HepG2 (cell line): Measurements from ENCODE around the gene DYNC2LI1.

Source experiments
- GABPA ChIP-seq, 2 experiments: IDR thresholded peaks; 2 replicates each; pipeline ENCODE4 v1.6.1; 2011 to 2016; ENCODE audit warnings: low read depth in 2 of 2, low read length in 1 of 2, missing biosample characterization in 1 of 2, missing genetic modification characterization in 1 of 2
- GMEB1 ChIP-seq: sonication (generic); formaldehyde crosslinking; IDR thresholded peaks from 2 replicates; pipeline ENCODE4 v1.5.1; 2020; ENCODE audit warnings: missing genetic modification reagents, mild to moderate bottlenecking, borderline replicate concordance
- HHEX ChIP-seq: IDR thresholded peaks from 2 replicates; pipeline ENCODE4 v1.6.1; 2016; ENCODE audit warnings: control low read depth
- LBX2 ChIP-seq: sonication (generic); formaldehyde crosslinking; IDR thresholded peaks from 2 replicates; pipeline ENCODE4 v1.5.0; 2020; ENCODE audit warnings: missing genetic modification reagents, mild to moderate bottlenecking, borderline replicate concordance
- MAX ChIP-seq: IDR thresholded peaks from 2 replicates; pipeline ENCODE4 v1.6.1; 2012; ENCODE audit warnings: inconsistent platforms
- NR1H2 ChIP-seq: sonication (generic); formaldehyde crosslinking; IDR thresholded peaks from 2 replicates; pipeline ENCODE4 v1.8.1; 2022; ENCODE audit warnings: low read depth, missing genetic modification reagents, borderline replicate concordance
- POLR2AphosphoS2 ChIP-seq: IDR thresholded peaks from 2 replicates; pipeline ENCODE4 v1.6.1; 2011; ENCODE audit warnings: low read depth, low read length, improper control_type of control experiment
- POLR2AphosphoS5 ChIP-seq: IDR thresholded peaks from 2 replicates; pipeline ENCODE4 v1.6.1; 2012; ENCODE audit warnings: low read depth, low read length
- TCF7L2 ChIP-seq: IDR thresholded peaks from 2 replicates; pipeline ENCODE4 v1.6.1; 2011; ENCODE audit warnings: mild to moderate bottlenecking, low read depth, low read length, moderate library complexity
- ZNF572 ChIP-seq: sonication (generic); formaldehyde crosslinking; IDR thresholded peaks from 2 replicates; pipeline ENCODE4 v1.5.1; 2020; ENCODE audit warnings: mild to moderate bottlenecking, missing genetic modification reagents
- ZNF710 ChIP-seq: sonication (generic); formaldehyde crosslinking; IDR thresholded peaks from 2 replicates; pipeline ENCODE4 v1.5.0; 2020; ENCODE audit warnings: mild to moderate bottlenecking, missing genetic modification reagents, borderline replicate concordance
- TF ChIP-seq, protein P1 (sequence below): sonication (generic); formaldehyde crosslinking; IDR thresholded peaks from 2 replicates; pipeline ENCODE4 v1.5.0; 2020; ENCODE audit warnings: mild to moderate bottlenecking, missing genetic modification reagents, moderate library complexity

DNA sequence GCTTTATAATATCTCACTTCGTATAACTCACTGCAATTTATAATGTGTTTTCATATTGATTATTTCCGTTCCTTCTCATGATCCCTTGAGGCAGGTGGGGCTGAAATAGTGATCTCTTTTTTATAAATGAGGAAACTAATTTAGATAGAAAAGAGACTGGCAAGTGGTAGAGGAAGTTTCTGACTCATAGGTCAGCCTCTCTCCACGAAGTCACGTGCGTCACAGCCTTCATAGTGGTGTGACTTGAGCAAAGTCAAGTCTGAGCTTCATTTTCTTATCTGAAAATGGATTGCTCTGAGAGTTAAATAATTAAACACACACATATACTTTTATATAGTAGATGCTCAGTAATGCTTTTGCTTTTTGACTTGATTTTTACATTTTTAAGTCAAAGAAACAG is 44.9 kb downstream of the DYNC2LI1 start:
- no peak for TF ChIP-seq HHEX (CRISPR knock-in tag)
- no peak for TF ChIP-seq MAX
- no peak for TF ChIP-seq NR1H2 (CRISPR knock-in tag)
- TF ChIP-seq, protein P1, sequence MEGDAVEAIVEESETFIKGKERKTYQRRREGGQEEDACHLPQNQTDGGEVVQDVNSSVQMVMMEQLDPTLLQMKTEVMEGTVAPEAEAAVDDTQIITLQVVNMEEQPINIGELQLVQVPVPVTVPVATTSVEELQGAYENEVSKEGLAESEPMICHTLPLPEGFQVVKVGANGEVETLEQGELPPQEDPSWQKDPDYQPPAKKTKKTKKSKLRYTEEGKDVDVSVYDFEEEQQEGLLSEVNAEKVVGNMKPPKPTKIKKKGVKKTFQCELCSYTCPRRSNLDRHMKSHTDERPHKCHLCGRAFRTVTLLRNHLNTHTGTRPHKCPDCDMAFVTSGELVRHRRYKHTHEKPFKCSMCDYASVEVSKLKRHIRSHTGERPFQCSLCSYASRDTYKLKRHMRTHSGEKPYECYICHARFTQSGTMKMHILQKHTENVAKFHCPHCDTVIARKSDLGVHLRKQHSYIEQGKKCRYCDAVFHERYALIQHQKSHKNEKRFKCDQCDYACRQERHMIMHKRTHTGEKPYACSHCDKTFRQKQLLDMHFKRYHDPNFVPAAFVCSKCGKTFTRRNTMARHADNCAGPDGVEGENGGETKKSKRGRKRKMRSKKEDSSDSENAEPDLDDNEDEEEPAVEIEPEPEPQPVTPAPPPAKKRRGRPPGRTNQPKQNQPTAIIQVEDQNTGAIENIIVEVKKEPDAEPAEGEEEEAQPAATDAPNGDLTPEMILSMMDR, result no peak
- TF ChIP-seq POLR2AphosphoS2, result no peak
- no peak for TF ChIP-seq ZNF572
- no peak for TF ChIP-seq GABPA (IDR thresholded peaks at IDR 0.05; ENCODE audit: low read depth, low read length)
- no peak for TF ChIP-seq GABPA (CRISPR knock-in tag; IDR thresholded peaks at IDR 0.05; ENCODE audit: low read depth)
- TF ChIP-seq GMEB1 (CRISPR knock-in tag), result no peak
- no peak for TF ChIP-seq POLR2AphosphoS5
- no peak for TF ChIP-seq ZNF710
- no peak for TF ChIP-seq LBX2 (CRISPR knock-in tag)
- no peak for TF ChIP-seq TCF7L2
